Nephron (organoid): ENCODE data around the gene SEMA3C.

Source experiments
- H3K27ac Mint-ChIP-seq, 3 experiments: 2 replicates each; pipeline ENCODE4 v1.8.0; 2020; ENCODE audit warnings: mixed read lengths in 3 of 3, mild to moderate bottlenecking in 2 of 3, moderate library complexity in 1 of 3
- H3K27me3 Mint-ChIP-seq: 2 replicates; pipeline ENCODE4 v1.8.0; 2021; ENCODE audit warnings: low read depth, mild to moderate bottlenecking, moderate library complexity, mixed read lengths
- H3K36me3 Mint-ChIP-seq: 2 replicates; pipeline ENCODE4 v1.8.0; 2020; ENCODE audit warnings: low read depth, mixed read lengths
- H3K4me1 Mint-ChIP-seq: 2 replicates; pipeline ENCODE4 v1.8.0; 2020; ENCODE audit warnings: mixed read lengths
- H3K4me3 Mint-ChIP-seq, 3 experiments: 2 replicates each; pipeline ENCODE4 v1.8.0; 2020; ENCODE audit warnings: mild to moderate bottlenecking in 3 of 3, mixed read lengths in 3 of 3, moderate library complexity in 2 of 3
- H3K9me3 Mint-ChIP-seq: 2 replicates; pipeline ENCODE4 v1.8.0; 2020; ENCODE audit warnings: mixed read lengths
- TF ChIP-seq, protein P1 (sequence below), 3 experiments: fragments of 200-600 bp; sonication (generic); IDR thresholded peaks; one replicate each; pipeline ENCODE4 v1.5.0; 2021; ENCODE audit warnings: antibody characterized with exemption in 3 of 3; ENCODE audit not compliant: unreplicated experiment in 3 of 3

SEMA3C gene

GRCh38 chr7:80732630-80733029 lies 186.2 kb downstream of the SEMA3C start:
- TF ChIP-seq, protein P1, sequence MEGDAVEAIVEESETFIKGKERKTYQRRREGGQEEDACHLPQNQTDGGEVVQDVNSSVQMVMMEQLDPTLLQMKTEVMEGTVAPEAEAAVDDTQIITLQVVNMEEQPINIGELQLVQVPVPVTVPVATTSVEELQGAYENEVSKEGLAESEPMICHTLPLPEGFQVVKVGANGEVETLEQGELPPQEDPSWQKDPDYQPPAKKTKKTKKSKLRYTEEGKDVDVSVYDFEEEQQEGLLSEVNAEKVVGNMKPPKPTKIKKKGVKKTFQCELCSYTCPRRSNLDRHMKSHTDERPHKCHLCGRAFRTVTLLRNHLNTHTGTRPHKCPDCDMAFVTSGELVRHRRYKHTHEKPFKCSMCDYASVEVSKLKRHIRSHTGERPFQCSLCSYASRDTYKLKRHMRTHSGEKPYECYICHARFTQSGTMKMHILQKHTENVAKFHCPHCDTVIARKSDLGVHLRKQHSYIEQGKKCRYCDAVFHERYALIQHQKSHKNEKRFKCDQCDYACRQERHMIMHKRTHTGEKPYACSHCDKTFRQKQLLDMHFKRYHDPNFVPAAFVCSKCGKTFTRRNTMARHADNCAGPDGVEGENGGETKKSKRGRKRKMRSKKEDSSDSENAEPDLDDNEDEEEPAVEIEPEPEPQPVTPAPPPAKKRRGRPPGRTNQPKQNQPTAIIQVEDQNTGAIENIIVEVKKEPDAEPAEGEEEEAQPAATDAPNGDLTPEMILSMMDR (IDR thresholded peaks at IDR 0.05; ENCODE audit: unreplicated experiment in 3 of 3), result no peak
- Mint-ChIP-seq H3K27ac (no peak overlapping the region), H3K27me3 (peaks cover 10% of the 10 kb centered on the region), H3K4me1 (peaks cover 19% of the 10 kb centered on the region), H3K36me3 (no peaks in the 10 kb centered on the region), H3K9me3 (no peaks in the 10 kb centered on the region), H3K4me3 (no peak overlapping the region)

- Mint-ChIP-seq H3K27me3 (peaks cover 5% of the 10 kb centered on the region), H3K9me3 (no peaks in the 10 kb centered on the region), H3K4me1 (peaks cover 19% of the 10 kb centered on the region), H3K27ac (peak overlapping the region in 1 of 3 experiments; percentile 39), H3K4me3 (no peak overlapping the region), H3K36me3 (no peaks in the 10 kb centered on the region)
- TF ChIP-seq, protein P1 (IDR thresholded peaks at IDR 0.05; ENCODE audit: unreplicated experiment in 3 of 3), result no peak
Measured at GRCh38 chr7:80731281-80731680, 187.6 kb downstream of the SEMA3C start.

GRCh38 chr7:80729591-80730320 lies 189.1 kb downstream of the SEMA3C start:
- Mint-ChIP-seq H3K27me3 (peaks cover 5% of the 10 kb centered on the region), H3K36me3 (no peaks in the 10 kb centered on the region), H3K27ac (peak overlapping the region in 2 of 3 experiments; percentile 64 to 65), H3K4me3 (peak overlapping the region in 1 of 3 experiments; percentile 2), H3K4me1 (peaks cover 32% of the 10 kb centered on the region), H3K9me3 (no peaks in the 10 kb centered on the region)
- TF ChIP-seq, protein P1 (IDR thresholded peaks at IDR 0.05; ENCODE audit: unreplicated experiment in 3 of 3), result no peak

GRCh38 chr7:80726666-80727065 lies 192.2 kb downstream of the SEMA3C start:
- H3K27ac Mint-ChIP-seq, result no peak overlapping the region
- H3K9me3 Mint-ChIP-seq, result no peaks in the 10 kb centered on the region
- H3K27me3 Mint-ChIP-seq, result peaks cover 3% of the 10 kb centered on the region
- peaks cover 57% of the 10 kb centered on the region for H3K4me1 Mint-ChIP-seq
- no peaks in the 10 kb centered on the region for H3K36me3 Mint-ChIP-seq
- H3K4me3 Mint-ChIP-seq, result no peak overlapping the region
- TF ChIP-seq, protein P1 (IDR thresholded peaks at IDR 0.05; ENCODE audit: unreplicated experiment in 3 of 3), result no peak

DNA sequence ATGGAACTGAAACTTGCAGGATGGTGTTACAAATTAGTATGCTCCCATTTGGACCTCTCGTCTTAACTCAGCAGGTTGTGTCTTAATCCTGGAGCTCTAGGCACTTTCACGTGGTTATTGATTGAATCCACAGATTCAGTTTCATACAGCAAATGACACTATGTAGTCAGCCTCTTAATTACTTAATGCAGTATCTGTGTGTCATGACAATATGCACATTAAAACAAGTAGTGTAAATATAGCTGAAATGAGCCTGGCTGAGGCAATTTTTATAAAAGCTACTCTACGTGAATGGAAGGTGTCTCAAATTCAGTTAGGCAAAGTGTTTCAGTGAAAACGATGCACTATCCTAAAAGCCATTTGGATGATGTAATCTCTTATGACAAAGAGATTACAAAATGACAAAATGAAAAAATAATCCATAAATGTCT lies 193.7 kb downstream of the SEMA3C start:
- Mint-ChIP-seq H3K4me1 (peaks cover 59% of the 10 kb centered on the region), H3K27ac (peak overlapping the region; percentile 21 to 64 (median 58)), H3K27me3 (peaks cover 3% of the 10 kb centered on the region), H3K9me3 (no peaks in the 10 kb centered on the region), H3K36me3 (no peaks in the 10 kb centered on the region), H3K4me3 (no peak overlapping the region)
- TF ChIP-seq, protein P1 (IDR thresholded peaks at IDR 0.05; ENCODE audit: unreplicated experiment in 3 of 3), result no peak
